Adrenal gland (tissue), 19 donors: Measurements from ENCODE around the gene EEF1AKMT1. TPM values are rescaled to one million over a fixed set of nuclear protein-coding genes. Genes with fewer than 3 reads are reported as not detected.

ENCODE experiments used
- DNase-seq, 7 donors: peaks; one replicate each; pipeline ENCODE4 v3.0.0-alpha.2; 2019 to 2020
- H3K27ac ChIP-seq, 5 donors: fragments of 200-600 bp; sonication (generic) in 4 of 5; 1 replicate in 3 of 5; 2 replicates in 2 of 5; pipeline versions ENCODE4 v1.5.1 to v1.8.0; 2016 to 2020; ENCODE audit warnings: mild to moderate bottlenecking in 1 of 5
- H3K27me3 ChIP-seq: fragments of 200-600 bp; 2 replicates; pipeline ENCODE4 v1.8.0; 2021
- H3K36me3 ChIP-seq, 2 donors: fragments of 200-600 bp; replicated peaks in 1 of 2; 1 replicate in 1 of 2; 2 replicates in 1 of 2; pipeline versions ENCODE4 v1.5.1 to v1.8.0; 2018 to 2022
- H3K4me1 ChIP-seq, 2 donors: fragments of 200-600 bp; replicated peaks in 1 of 2; 1 replicate in 1 of 2; 2 replicates in 1 of 2; pipeline versions ENCODE4 v1.5.1 to v1.8.0; 2018 to 2021
- H3K4me3 ChIP-seq, 4 donors: fragments of 200-600 bp; sonication (generic) in 3 of 4; one replicate each; pipeline ENCODE4 v1.5.1; 2016 to 2018
- H3K9me3 ChIP-seq, 3 donors: fragments of 200-600 bp; sonication (generic) in 1 of 3; replicated peaks in 1 of 3; 1 replicate in 2 of 3; 2 replicates in 1 of 3; pipeline versions ENCODE4 v1.5.1 to v1.8.0; 2016 to 2021
- CTCF ChIP-seq, 6 experiments: fragments of 450-650 bp in 4 of 6; fragments of 200-600 bp in 2 of 6; sonication (generic) in 1 of 6; IDR thresholded peaks; 1 replicate in 5 of 6; 2 replicates in 1 of 6; pipeline versions ENCODE4 v1.5.1 to v1.8.0; 2016 to 2021; ENCODE audit warnings: antibody characterized with exemption in 6 of 6, mild to moderate bottlenecking in 2 of 6, moderate library complexity in 1 of 6
- POLR2A ChIP-seq, 2 donors: fragments of 450-650 bp; IDR thresholded peaks; one replicate each; pipeline ENCODE4 v1.6.1; 2017; ENCODE audit warnings: antibody characterized with exemption in 2 of 2, mild to moderate bottlenecking in 2 of 2, moderate library complexity in 1 of 2
- WGBS, 4 donors: extraction: QIAGEN DNeasy Blood & Tissue Kit in 2 of 4; methylation state at CpG; one replicate each; pipeline versions ENCODE4 v1.1.5 to v1.1.7; 2013 to 2017; 5-methylcytosine and 5-hydroxymethylcytosine counted together
- intact Hi-C, 2 donors: fragments of 100-400 bp; cut with DNase I; formaldehyde crosslinking; loops; one replicate each; pipeline versions ENCODE4 v1.14.1 to v1.15.0; 2022 to 2023
- long read RNA-seq, 10 donors: library from polyadenylated mRNA in 3 of 10; unstranded in 2 of 10; stranded (forward) in 1 of 10; transcript quantifications; one replicate each; pipeline ENCODE4 v2.0.0 and lab custom pipeline, GENCODE V29; 2021 to 2026
- polyA plus RNA-seq, 3 donors: library from polyadenylated mRNA; stranded (reverse); fragments of 200-250 nt in 2 of 3; fragments of 350-450 nt in 1 of 3; fragmentation: Illumina TruSeq in 1 of 3; extraction: RNeasy Lipid Tissue Mini Kit (QIAGEN cat#74804) in 1 of 3; gene quantifications; one replicate each; pipeline ENCODE4 v1.2.3, GENCODE V29; 2013 to 2014
- total RNA-seq, 9 donors: library from RNA; depleted of rRNA in 4 of 9; stranded (reverse); fragments of >200 nt in 4 of 9; fragments of 120-200 nt in 1 of 9; fragmentation: NEBNext Ultra II Directional in 1 of 9; extraction: Animal tissue kit (Norgen Biotek cat#: 25700) in 1 of 9; gene quantifications; one replicate each; pipeline versions ENCODE4 v1.1.0 to v1.2.4, GENCODE V29; 2013 to 2023
- donor health status: healthy with polysubstance abuse.
- donor health status: Bipolar disorder and iron deficiency.
- donor health status: DM: yes; HTN: yes; CAD: no.
- donor health status: DM: no; HTN: no; CAD: no.
- donor health status: DM: no; HTN: no; CAD: no.
- donor health status: DM: yes; HTN: yes; CAD: no.

Gene EEF1AKMT1
- total RNA-seq = 10 to 100 TPM in 8 of 9 donors, 1 to 10 TPM in 1; 6.8 to 16.2 (median 13.3) TPM
- polyA plus RNA-seq = 10 to 100 TPM; 11.4 to 20.0 (median 15.5) TPM
- long read RNA-seq, donor 1, transcript EEF1AKMT1-202 (5 exons, 1,042 nt) = major isoform, 7 of 7 reads
- long read RNA-seq, donor 1, partial matches to known transcripts = 0 of 7 reads
- long read RNA-seq, donor 1, other reads (novel, unspliced or antisense) = 0 of 7 reads
- long read RNA-seq, donor 2, partial matches to known transcripts = 0 of 1 reads
- long read RNA-seq, donor 2, other reads (novel, unspliced or antisense) = 0 of 1 reads
- long read RNA-seq, donor 3, partial matches to known transcripts = 7 of 7 reads
- long read RNA-seq, donor 3, other reads (novel, unspliced or antisense) = 0 of 7 reads
- long read RNA-seq, donor 4, transcript EEF1AKMT1-202 (5 exons, 1,042 nt) = major isoform, 6 of 12 reads
- long read RNA-seq, donor 4, partial matches to known transcripts = 4 of 12 reads
- long read RNA-seq, donor 4, other reads (novel, unspliced or antisense) = 2 of 12 reads
- long read RNA-seq, donor 5, transcript EEF1AKMT1-202 (5 exons, 1,042 nt) = major isoform, 9 of 15 reads
- long read RNA-seq, donor 5, partial matches to known transcripts = 4 of 15 reads
- long read RNA-seq, donor 5, other reads (novel, unspliced or antisense) = 2 of 15 reads
- long read RNA-seq, donor 6, transcript EEF1AKMT1-202 (5 exons, 1,042 nt) = major isoform, 6 of 9 reads
- long read RNA-seq, donor 6, partial matches to known transcripts = 0 of 9 reads
- long read RNA-seq, donor 6, other reads (novel, unspliced or antisense) = 3 of 9 reads
- long read RNA-seq, donor 7, partial matches to known transcripts = 0 of 3 reads
- long read RNA-seq, donor 7, other reads (novel, unspliced or antisense) = 0 of 3 reads
- long read RNA-seq, donor 8, partial matches to known transcripts = 0 of 4 reads
- long read RNA-seq, donor 8, other reads (novel, unspliced or antisense) = 0 of 4 reads
- long read RNA-seq, donor 9, partial matches to known transcripts = 0 of 2 reads
- long read RNA-seq, donor 9, other reads (novel, unspliced or antisense) = 0 of 2 reads
- long read RNA-seq, donor 10, partial matches to known transcripts = 0 of 4 reads
- long read RNA-seq, donor 10, other reads (novel, unspliced or antisense) = 0 of 4 reads

- H3K9me3 ChIP-seq = peaks cover 0 to 3% (median 0%) of the 10 kb centered on the region in 3 donors
- peak within 1 kb of the TSS; percentile 65 to 89 (median 73) for H3K4me3 ChIP-seq
- no peaks in the 10 kb centered on the region for H3K27me3 ChIP-seq
- H3K27ac ChIP-seq = peak within 1 kb of the TSS; percentile 31 to 95 (median 91)
- intact Hi-C loops = no loop called here
- peaks cover 4 to 6% of the 10 kb centered on the region in 2 donors for H3K4me1 ChIP-seq
- 1 to 6% (median 1%) methylated on average over 17 to 72 of the region's 72 CpGs for WGBS, 4 donors
- TF ChIP-seq POLR2A (IDR thresholded peaks at IDR 0.05) = peak; percentile 77 to 78
- TF ChIP-seq CTCF (IDR thresholded peaks at IDR 0.05) = no peak
- peak; percentile 93 to 96 (median 95) for DNase-seq
- peaks cover 0 to 4% of the 10 kb centered on the region in 2 donors for H3K36me3 ChIP-seq
Observed at GRCh38 chr13:20773194-20774080, at the start of gene EEF1AKMT1. Gene EEF1AKMT1 (minus strand): TSS chr13:20773961. CDS start chr13:20757598, 16,363 bp downstream.

- intact Hi-C loops = loop anchor here (5.0 to 10.0 kb wide), 2 partner anchors 111 to 328 kb away; no protein-coding TSS in a partner anchor
- Histone ChIP-seq H3K4me1 (no peaks in the 10 kb centered on the region), H3K9me3 (no peaks in the 10 kb centered on the region), H3K27ac (no peak overlapping the region), H3K27me3 (no peaks in the 10 kb centered on the region), H3K36me3 (no peaks in the 10 kb centered on the region), H3K4me3 (no peak overlapping the region)
- TF ChIP-seq POLR2A (IDR thresholded peaks at IDR 0.05) = no peak
- no peak for TF ChIP-seq CTCF (IDR thresholded peaks at IDR 0.05)
- WGBS, 4 donors = 95 to 97% (median 96%) methylated on average over 1 of the region's 1 CpG
- DNase-seq = no peak
Observed at GRCh38 chr13:20823071-20823470, 49.3 kb upstream of the EEF1AKMT1 start.

- Histone ChIP-seq H3K27me3 (no peaks in the 10 kb centered on the region), H3K9me3 (no peaks in the 10 kb centered on the region), H3K4me1 (no peaks in the 10 kb centered on the region), H3K4me3 (no peak overlapping the region), H3K36me3 (no peaks in the 10 kb centered on the region), H3K27ac (no peak overlapping the region)
- intact Hi-C loops = loop anchor here (5.0 to 10.0 kb wide), 2 partner anchors 110 to 328 kb away; no protein-coding TSS in a partner anchor
- TF ChIP-seq CTCF (IDR thresholded peaks at IDR 0.05) = no peak
- no peak for TF ChIP-seq POLR2A (IDR thresholded peaks at IDR 0.05)
- DNase-seq = no peak
- 97 to 100% (median 99%) methylated on average over 1 of the region's 1 CpG for WGBS, 4 donors
Observed at GRCh38 chr13:20822406-20822805, 48.6 kb upstream of the EEF1AKMT1 start.
